Natural killer cell (primary cell): Measurements from ENCODE around the gene IL4R. TPM values are rescaled to one million over a fixed set of nuclear protein-coding genes. Genes with fewer than 3 reads are reported as not detected.

Source experiments
- ATAC-seq, 3 donors: fragments of 150-1000 bp in 2 of 3; fragments of 200-7000 bp in 1 of 3; cut with Tn5 transposase; 1 replicate in 1 of 3; 2 replicates in 2 of 3; pipeline ENCODE4 v1.10.0; 2021; ENCODE audit warnings: mild to moderate bottlenecking in 2 of 3, moderate library complexity in 2 of 3
- DNase-seq, 2 donors: peaks; one replicate each; pipeline versions ENCODE4 v3.0.0 to v3.0.0-alpha.2; 2013 to 2021; ENCODE audit warnings: mixed read lengths in 1 of 2
- H3K27ac ChIP-seq: one replicate; pipeline ENCODE4 v1.5.1; 2013; ENCODE audit warnings: mild to moderate bottlenecking, low read length
- H3K27me3 ChIP-seq: one replicate; pipeline ENCODE4 v1.6.1; 2013; ENCODE audit warnings: low read length; ENCODE audit not compliant: control insufficient read depth, insufficient read depth
- H3K36me3 ChIP-seq: one replicate; pipeline ENCODE4 v1.6.1; 2013; ENCODE audit warnings: low read length; ENCODE audit not compliant: control insufficient read depth, insufficient read depth
- H3K4me1 ChIP-seq: one replicate; pipeline ENCODE4 v1.6.1; 2013; ENCODE audit warnings: low read length; ENCODE audit not compliant: control insufficient read depth, insufficient read depth
- H3K4me3 ChIP-seq: one replicate; pipeline ENCODE4 v1.5.1; 2013; ENCODE audit warnings: low read length
- H3K9me3 ChIP-seq: one replicate; pipeline ENCODE4 v1.6.1; 2013; ENCODE audit warnings: low read length; ENCODE audit not compliant: control insufficient read depth, insufficient read depth
- H3K27ac Mint-ChIP-seq, 2 donors: one replicate each; pipeline ENCODE4 v1.8.0; 2022; ENCODE audit warnings: mild to moderate bottlenecking in 2 of 2, mixed read lengths in 2 of 2, moderate library complexity in 1 of 2
- H3K27me3 Mint-ChIP-seq, 2 donors: one replicate each; pipeline ENCODE4 v1.8.0; 2022; ENCODE audit warnings: low read depth in 2 of 2, mixed read lengths in 2 of 2
- H3K36me3 Mint-ChIP-seq: one replicate; pipeline ENCODE4 v1.8.0; 2022; ENCODE audit warnings: mixed read lengths
- H3K4me1 Mint-ChIP-seq, 2 donors: one replicate each; pipeline ENCODE4 v1.8.0; 2022; ENCODE audit warnings: mixed read lengths in 2 of 2
- H3K4me3 Mint-ChIP-seq: one replicate; pipeline ENCODE4 v1.8.0; 2022; ENCODE audit warnings: mild to moderate bottlenecking, moderate library complexity, mixed read lengths
- H3K9me3 Mint-ChIP-seq, 2 donors: one replicate each; pipeline ENCODE4 v1.8.0; 2022; ENCODE audit warnings: mixed read lengths in 2 of 2
- WGBS: methylation state at CpG from one replicate; pipeline ENCODE4 v1.1.7; 2013; ENCODE audit warnings: missing lambda C conversion rate; ENCODE audit not compliant: insufficient coverage; 5-methylcytosine and 5-hydroxymethylcytosine counted together
- intact Hi-C: fragments of 100-400 bp; cut with micrococcal nuclease; formaldehyde crosslinking; loops from one replicate; pipeline ENCODE4 v1.14.2; 2022
- total RNA-seq, 4 donors: library from RNA; stranded (reverse); fragments of 120-200 nt in 1 of 4; gene quantifications; one replicate each; pipeline versions ENCODE4 v1.2.3 to v1.2.4, GENCODE V29; 2013 to 2022
- TF ChIP-seq, protein P1 (sequence below): fragments of 200-600 bp; IDR thresholded peaks from one replicate; pipeline ENCODE4 v1.8.0; 2022; ENCODE audit warnings: antibody characterized with exemption

IL4R gene
- total RNA-seq, 3 donors from 2014 or later (not counting 1 experiment from before 2014, with no cell fraction given) = 70.2 to 87.2 (median 86.0) TPM

DNA sequence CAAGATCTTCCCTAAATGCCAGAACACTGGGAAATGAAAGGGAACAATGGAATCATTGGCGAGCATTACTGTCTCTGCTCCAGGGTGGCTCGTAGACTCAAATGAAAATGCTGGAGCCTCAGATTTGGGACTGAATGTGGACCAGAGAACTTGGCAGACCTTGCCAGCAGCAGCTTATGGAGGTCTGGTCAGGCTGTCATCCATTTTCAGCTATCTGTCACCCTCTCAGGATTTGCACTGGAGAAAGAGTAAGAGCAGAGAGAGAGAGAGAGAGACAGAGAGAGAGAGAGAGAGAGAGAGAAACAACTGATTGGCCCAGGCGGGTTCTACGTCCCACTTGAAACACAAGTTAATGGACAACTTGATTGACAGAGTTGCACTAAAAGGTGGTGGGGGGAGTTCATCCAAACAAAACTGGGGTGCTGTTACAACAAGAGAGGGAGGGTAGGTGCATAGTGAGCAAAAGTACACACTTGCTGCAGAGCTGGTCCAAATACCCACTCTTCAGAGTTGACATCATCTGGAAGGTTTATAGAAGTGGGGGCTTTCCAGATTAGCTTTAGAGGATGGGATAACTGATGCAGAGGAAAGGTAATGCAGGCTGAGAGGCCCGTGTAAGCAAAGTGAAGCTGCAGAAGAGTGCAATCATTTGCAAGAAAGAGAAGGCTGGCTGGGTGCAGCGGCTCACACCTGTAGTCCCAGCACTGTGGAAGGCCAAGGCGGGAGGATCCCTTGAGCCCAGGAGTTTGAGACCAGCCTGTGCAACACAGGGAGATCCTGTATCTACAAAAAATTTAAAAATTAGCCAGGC is 28.7 kb upstream of the IL4R start:
- Mint-ChIP-seq H3K4me3 (no peak overlapping the region), H3K4me1 (peaks cover 0 to 7% of the 10 kb centered on the region in 2 donors), H3K27me3 (peaks cover 0 to 9% of the 10 kb centered on the region in 2 donors), H3K9me3 (no peaks in the 10 kb centered on the region), H3K36me3 (no peaks in the 10 kb centered on the region), H3K27ac (no peak overlapping the region)
- no peak overlapping the region for H3K27ac ChIP-seq
- 93% methylated on average over 7 of the region's 7 CpGs for WGBS
- intact Hi-C loops = no loop called here
- no peaks in the 10 kb centered on the region for H3K36me3 ChIP-seq
- peaks cover 13% of the 10 kb centered on the region for H3K4me1 ChIP-seq
- H3K9me3 ChIP-seq = no peaks in the 10 kb centered on the region
- TF ChIP-seq, protein P1, sequence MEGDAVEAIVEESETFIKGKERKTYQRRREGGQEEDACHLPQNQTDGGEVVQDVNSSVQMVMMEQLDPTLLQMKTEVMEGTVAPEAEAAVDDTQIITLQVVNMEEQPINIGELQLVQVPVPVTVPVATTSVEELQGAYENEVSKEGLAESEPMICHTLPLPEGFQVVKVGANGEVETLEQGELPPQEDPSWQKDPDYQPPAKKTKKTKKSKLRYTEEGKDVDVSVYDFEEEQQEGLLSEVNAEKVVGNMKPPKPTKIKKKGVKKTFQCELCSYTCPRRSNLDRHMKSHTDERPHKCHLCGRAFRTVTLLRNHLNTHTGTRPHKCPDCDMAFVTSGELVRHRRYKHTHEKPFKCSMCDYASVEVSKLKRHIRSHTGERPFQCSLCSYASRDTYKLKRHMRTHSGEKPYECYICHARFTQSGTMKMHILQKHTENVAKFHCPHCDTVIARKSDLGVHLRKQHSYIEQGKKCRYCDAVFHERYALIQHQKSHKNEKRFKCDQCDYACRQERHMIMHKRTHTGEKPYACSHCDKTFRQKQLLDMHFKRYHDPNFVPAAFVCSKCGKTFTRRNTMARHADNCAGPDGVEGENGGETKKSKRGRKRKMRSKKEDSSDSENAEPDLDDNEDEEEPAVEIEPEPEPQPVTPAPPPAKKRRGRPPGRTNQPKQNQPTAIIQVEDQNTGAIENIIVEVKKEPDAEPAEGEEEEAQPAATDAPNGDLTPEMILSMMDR = no peak
- H3K27me3 ChIP-seq = no peaks in the 10 kb centered on the region
- no peak for ATAC-seq
- DNase-seq = no peak
- no peak overlapping the region for H3K4me3 ChIP-seq

DNA sequence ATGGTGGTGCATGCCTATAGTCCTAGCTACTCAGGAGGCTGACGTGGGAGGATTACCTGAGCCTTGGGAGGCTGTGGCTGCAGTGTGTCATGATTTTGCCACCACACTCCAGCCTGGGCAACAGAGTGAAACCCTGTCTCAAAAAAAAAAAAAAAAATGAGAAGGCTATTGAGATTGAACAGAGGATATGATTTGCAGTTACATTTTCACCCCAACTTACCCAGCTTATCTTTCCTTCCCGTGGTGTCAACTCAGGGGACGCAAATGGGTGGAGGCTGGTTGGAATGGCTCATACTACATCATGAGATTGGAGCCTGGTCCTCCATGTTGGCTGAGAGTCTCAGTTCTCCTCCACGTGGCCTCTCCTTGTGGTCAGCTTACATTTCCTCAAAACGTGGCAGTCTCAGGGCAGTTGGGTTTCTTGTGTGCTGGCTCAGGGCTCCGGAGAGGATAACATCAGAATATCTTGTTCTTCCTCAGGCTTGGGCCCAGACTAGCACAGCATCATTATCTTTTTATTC is 28.0 kb upstream of the IL4R start:
- H3K4me1 ChIP-seq = peaks cover 13% of the 10 kb centered on the region
- Mint-ChIP-seq H3K27me3 (peaks cover 0 to 9% of the 10 kb centered on the region in 2 donors), H3K4me1 (peaks cover 0 to 7% of the 10 kb centered on the region in 2 donors), H3K27ac (no peak overlapping the region), H3K9me3 (no peaks in the 10 kb centered on the region), H3K4me3 (no peak overlapping the region), H3K36me3 (no peaks in the 10 kb centered on the region)
- no peaks in the 10 kb centered on the region for H3K9me3 ChIP-seq
- H3K36me3 ChIP-seq = no peaks in the 10 kb centered on the region
- no peaks in the 10 kb centered on the region for H3K27me3 ChIP-seq
- H3K27ac ChIP-seq = no peak overlapping the region
- intact Hi-C loops = no loop called here
- no peak for DNase-seq
- no peak for ATAC-seq
- H3K4me3 ChIP-seq = no peak overlapping the region
- TF ChIP-seq, protein P1 = no peak
- 49% methylated on average over 6 of the region's 6 CpGs for WGBS

DNA sequence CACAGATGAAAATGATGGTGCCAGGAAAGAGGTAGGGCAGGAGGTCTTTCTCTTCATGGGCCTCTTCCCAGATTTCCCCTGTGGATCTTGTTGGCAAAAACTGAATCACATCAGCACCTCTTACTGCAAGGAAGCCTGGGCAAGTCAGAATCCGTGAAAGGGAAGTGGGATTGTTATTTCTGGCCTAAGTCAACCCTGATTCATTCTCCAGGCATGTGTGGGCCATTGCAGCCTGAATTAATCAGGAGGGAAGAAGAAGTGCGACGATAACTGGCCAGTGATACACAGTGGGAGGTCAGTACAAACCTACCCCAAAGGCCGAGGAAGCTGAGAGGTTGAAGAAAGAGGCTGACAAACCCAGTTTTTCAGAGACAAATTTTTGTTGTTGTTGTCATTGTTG is 27.3 kb upstream of the IL4R start:
- no peaks in the 10 kb centered on the region for H3K9me3 Mint-ChIP-seq
- no peak overlapping the region for H3K4me3 Mint-ChIP-seq
- Histone ChIP-seq H3K27ac (no peak overlapping the region), H3K9me3 (no peaks in the 10 kb centered on the region), H3K36me3 (no peaks in the 10 kb centered on the region), H3K27me3 (no peaks in the 10 kb centered on the region), H3K4me1 (peaks cover 13% of the 10 kb centered on the region), H3K4me3 (no peak overlapping the region)
- H3K27me3 Mint-ChIP-seq = peaks cover 0 to 9% of the 10 kb centered on the region in 2 donors
- H3K36me3 Mint-ChIP-seq = no peaks in the 10 kb centered on the region
- DNase-seq (no peak), ATAC-seq (no peak)
- H3K27ac Mint-ChIP-seq = no peak overlapping the region
- intact Hi-C loops = no loop called here
- 83% methylated on average over 4 of the region's 4 CpGs for WGBS
- TF ChIP-seq, protein P1 = no peak
- peaks cover 0 to 7% of the 10 kb centered on the region in 2 donors for H3K4me1 Mint-ChIP-seq
